DND-41 (cell line): ENCODE results near the gene OXNAD1.
A peak's percentile ranks its signal among the peaks of the same experiment; 100 is the strongest.

ENCODE experiments used
- ATAC-seq: fragments of 200-7000 bp; cut with Tn5 transposase; 3 replicates; pipeline ENCODE4 v1.9.1; 2021; ENCODE audit warnings: low read depth; ENCODE audit not compliant: insufficient read depth
- DNase-seq: peaks from one replicate; pipeline ENCODE4 v3.0.0-alpha.2; 2020
- H2AFZ ChIP-seq: 2 replicates; pipeline ENCODE4 v1.6.0; 2012; ENCODE audit warnings: low read depth, low read length
- H3K27ac ChIP-seq: 2 replicates; pipeline ENCODE4 v1.5.1; 2012; ENCODE audit warnings: low read length, inconsistent platforms
- H3K27me3 ChIP-seq: fragments of 200-600 bp; sonication (generic); 2 replicates; pipeline ENCODE4 v1.6.0; 2012; ENCODE audit warnings: low read length, mild to moderate bottlenecking, inconsistent platforms; ENCODE audit not compliant: insufficient read depth, poor library complexity
- H3K36me3 ChIP-seq: 2 replicates; pipeline ENCODE4 v1.5.1; 2012; ENCODE audit warnings: low read length, inconsistent platforms; ENCODE audit not compliant: insufficient read depth
- H3K4me1 ChIP-seq: 2 replicates; pipeline ENCODE4 v1.5.1; 2012; ENCODE audit warnings: mild to moderate bottlenecking, low read length; ENCODE audit not compliant: insufficient read depth
- H3K4me2 ChIP-seq: 2 replicates; pipeline ENCODE4 v1.6.0; 2012; ENCODE audit warnings: mild to moderate bottlenecking, moderate library complexity, low read length, inconsistent platforms; ENCODE audit not compliant: insufficient read depth
- H3K4me3 ChIP-seq, 2 experiments: fragments of 200-600 bp in 1 of 2; shearing (Covaris generic) in 1 of 2; 2 replicates each; pipeline ENCODE4 v1.5.1; 2012 to 2016; ENCODE audit warnings: inconsistent platforms in 2 of 2, low read length in 2 of 2, mild to moderate bottlenecking in 2 of 2, low read depth in 1 of 2, moderate library complexity in 1 of 2
- H3K79me2 ChIP-seq: 2 replicates; pipeline ENCODE4 v1.6.0; 2012; ENCODE audit warnings: low read length, inconsistent platforms; ENCODE audit not compliant: insufficient read depth
- H3K9ac ChIP-seq: 2 replicates; pipeline ENCODE4 v1.6.0; 2012; ENCODE audit warnings: low read depth, mild to moderate bottlenecking, inconsistent platforms, low read length, moderate library complexity
- H3K9me3 ChIP-seq: 2 replicates; pipeline ENCODE4 v1.5.1; 2012; ENCODE audit warnings: low read length, moderate library complexity, mild to moderate bottlenecking, inconsistent platforms; ENCODE audit not compliant: insufficient read depth, severe bottlenecking
- H4K20me1 ChIP-seq: 2 replicates; pipeline ENCODE4 v1.6.0; 2012; ENCODE audit warnings: low read length; ENCODE audit not compliant: insufficient read depth
- CTCF ChIP-seq: IDR thresholded peaks from 2 replicates; pipeline ENCODE4 v1.5.1; 2012; ENCODE audit warnings: borderline replicate concordance, low read length, moderate library complexity, mild to moderate bottlenecking; ENCODE audit not compliant: poor library complexity, severe bottlenecking; ENCODE audit errors: extremely low read depth
- EZH2 ChIP-seq: IDR thresholded peaks from 3 replicates; pipeline ENCODE4 v1.6.1; 2012; ENCODE audit warnings: borderline replicate concordance, low read depth, mild to moderate bottlenecking, moderate library complexity, low read length, inconsistent platforms; ENCODE audit not compliant: severe bottlenecking

OXNAD1 gene

GRCh38 chr3:16247282-16248061 is 17.5 kb upstream of the OXNAD1 start:
- Histone ChIP-seq H3K27me3 (no peaks in the 10 kb centered on the region), H3K4me1 (peaks cover 11% of the 10 kb centered on the region), H3K4me2 (peak overlapping the region; percentile 38), H3K36me3 (no peaks in the 10 kb centered on the region), H2AFZ (peak overlapping the region; percentile 60), H3K4me3 (no peak overlapping the region), H3K9me3 (no peaks in the 10 kb centered on the region), H3K79me2 (no peaks in the 10 kb centered on the region), H3K27ac (peak overlapping the region; percentile 23; the same call in 1 of the 2 replicates), H4K20me1 (no peaks in the 10 kb centered on the region), H3K9ac (0 out of 2 replicates have a peak overlapping the region, but pooled peaks have one; percentile 3)
- peak; percentile 97 for ATAC-seq
- peak; percentile 87 for DNase-seq
- TF ChIP-seq CTCF (peak; percentile 97), EZH2 (no peak)

- Histone ChIP-seq H3K4me1 (peaks cover 11% of the 10 kb centered on the region), H3K9me3 (no peaks in the 10 kb centered on the region), H3K36me3 (no peaks in the 10 kb centered on the region), H3K4me2 (no peak overlapping the region), H3K27ac (no peak overlapping the region), H4K20me1 (no peaks in the 10 kb centered on the region), H2AFZ (no peak overlapping the region), H3K79me2 (no peaks in the 10 kb centered on the region), H3K27me3 (no peaks in the 10 kb centered on the region), H3K4me3 (no peak overlapping the region), H3K9ac (no peak overlapping the region)
- TF ChIP-seq EZH2 = no peak
- peak; percentile 12 for TF ChIP-seq CTCF
- no peak for ATAC-seq
- DNase-seq = no peak
Observed at GRCh38 chr3:16248556-16248955, 16.5 kb upstream of the OXNAD1 start.

GRCh38 chr3:16249336-16249735 is 15.7 kb upstream of the OXNAD1 start:
- H3K9ac ChIP-seq = no peak overlapping the region
- TF ChIP-seq EZH2 = no peak
- TF ChIP-seq CTCF = peak; percentile 62
- no peak for ATAC-seq
- no peaks in the 10 kb centered on the region for H3K9me3 ChIP-seq
- no peak overlapping the region for H2AFZ ChIP-seq
- H3K27me3 ChIP-seq = no peaks in the 10 kb centered on the region
- H3K79me2 ChIP-seq = no peaks in the 10 kb centered on the region
- no peak overlapping the region for H3K27ac ChIP-seq
- H3K4me2 ChIP-seq = no peak overlapping the region
- no peaks in the 10 kb centered on the region for H4K20me1 ChIP-seq
- no peak overlapping the region for H3K4me3 ChIP-seq
- peaks cover 11% of the 10 kb centered on the region for H3K4me1 ChIP-seq
- H3K36me3 ChIP-seq = no peaks in the 10 kb centered on the region
- DNase-seq = peak; percentile 32
